Stimulated activated CD4-positive, alpha-beta T cell treated with anti-CD3 and anti-CD28 coated beads, Interleukin-2, amount 100 ng/mL, for 4 hours (primary cell): Measurements from ENCODE around the gene IL2RA.
"Not testable (repeated sequence)": the region's sequence is repeated elsewhere in the genome, so short reads cannot be mapped to it uniquely, and the experiment has no call there.

ENCODE experiments used
- DNase-seq: peaks from one replicate; pipeline ENCODE4 v3.0.0-alpha.2; 2020; ENCODE audit warnings: low read depth

IL2RA gene

GRCh38 chr10:6012121-6012905 lies 49.9 kb downstream of the IL2RA start:
- DNase-seq: no peak

- DNase-seq: no peak
Observed at GRCh38 chr10:6011558-6011957, 50.6 kb downstream of the IL2RA start.

DNA sequence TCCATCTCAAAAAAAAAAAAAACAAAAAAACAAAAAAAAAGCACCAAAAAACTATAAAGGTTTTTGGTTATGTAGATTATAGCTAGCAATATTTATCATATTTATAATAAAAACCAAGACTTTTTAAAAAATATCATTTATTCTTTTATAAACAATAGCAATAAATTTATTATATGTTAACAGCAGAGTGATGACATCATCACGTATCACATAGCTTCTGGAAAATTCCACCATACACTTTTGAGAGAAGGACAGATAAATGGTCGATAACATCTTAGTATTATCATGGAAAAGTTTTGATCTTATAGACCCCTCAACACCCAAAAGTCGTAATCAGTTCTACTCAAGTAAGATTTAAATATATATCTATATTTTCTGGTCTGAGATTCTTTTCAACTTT lies 51.6 kb downstream of the IL2RA start:
- DNase-seq: no peak

DNA sequence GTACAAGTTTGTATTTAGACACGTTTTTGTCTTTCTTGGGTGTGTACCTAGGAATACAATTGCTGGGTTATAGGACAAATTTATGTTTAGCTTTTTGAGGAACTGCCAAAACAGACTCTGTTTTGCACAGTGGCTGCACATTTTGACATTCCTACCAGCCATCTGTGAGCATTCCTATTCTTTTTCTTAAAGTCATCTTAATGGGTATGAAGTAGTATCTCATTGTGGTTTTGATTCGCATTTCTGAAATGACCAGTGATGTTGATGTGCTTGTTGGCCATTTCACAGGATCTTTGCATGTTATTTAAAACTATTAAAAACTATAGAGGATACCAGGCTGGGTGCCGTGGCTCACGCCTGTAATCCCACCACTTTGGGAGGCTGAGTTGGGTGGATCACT lies 52.2 kb downstream of the IL2RA start:
- DNase-seq: no peak

DNA sequence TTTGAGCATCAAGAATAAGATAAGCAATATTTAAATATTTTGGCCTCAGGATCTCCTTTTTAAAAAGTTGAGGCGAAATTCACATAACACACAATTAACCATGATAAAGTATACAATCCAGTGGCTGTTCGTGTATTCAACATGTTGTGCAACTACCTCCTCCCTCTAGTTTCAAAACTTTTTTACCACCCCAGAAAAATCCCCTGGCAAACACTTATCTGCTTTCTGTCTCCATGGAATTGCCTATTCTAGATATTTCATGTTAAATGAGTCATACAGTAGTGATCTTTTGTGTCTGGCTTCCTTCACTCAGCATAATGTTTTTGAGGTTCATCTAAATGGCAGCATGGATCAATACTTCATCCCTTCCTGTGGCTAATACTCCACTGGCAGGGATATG lies 53.0 kb downstream of the IL2RA start:
- DNase-seq: no peak

DNA sequence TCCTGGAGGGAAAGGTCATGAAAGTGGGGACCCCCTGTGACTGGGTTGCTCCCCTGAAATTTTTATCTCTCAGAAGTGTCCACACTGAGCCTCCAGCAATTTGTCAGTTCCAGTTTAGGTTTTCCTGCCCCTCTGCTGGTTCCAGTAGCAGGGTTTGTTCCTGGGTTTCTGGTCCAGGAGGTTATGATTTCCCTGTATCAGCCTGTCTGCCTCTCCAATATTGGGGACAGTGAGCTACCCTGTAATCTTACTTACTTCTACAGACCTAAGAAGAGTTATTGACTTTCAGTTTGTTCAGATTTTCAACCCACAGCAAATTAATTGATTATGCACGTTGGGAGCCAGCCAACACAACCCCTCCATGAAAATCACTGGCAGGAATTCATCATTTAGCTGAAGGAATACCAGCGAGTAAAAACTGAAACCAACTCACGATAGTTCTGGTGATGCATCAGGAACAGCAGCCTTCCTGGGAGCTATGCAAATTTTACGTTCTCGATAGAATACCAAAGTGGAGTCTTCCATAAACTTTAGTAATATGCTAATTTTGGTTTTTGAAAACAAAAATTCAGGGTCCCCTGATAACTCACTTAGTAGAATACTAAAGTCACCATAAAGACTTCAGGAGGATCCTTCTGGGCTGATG lies 53.5 kb downstream of the IL2RA start:
- no peak for DNase-seq

GRCh38 chr10:6006991-6007390 lies 55.2 kb downstream of the IL2RA start:
- no peak for DNase-seq

DNA sequence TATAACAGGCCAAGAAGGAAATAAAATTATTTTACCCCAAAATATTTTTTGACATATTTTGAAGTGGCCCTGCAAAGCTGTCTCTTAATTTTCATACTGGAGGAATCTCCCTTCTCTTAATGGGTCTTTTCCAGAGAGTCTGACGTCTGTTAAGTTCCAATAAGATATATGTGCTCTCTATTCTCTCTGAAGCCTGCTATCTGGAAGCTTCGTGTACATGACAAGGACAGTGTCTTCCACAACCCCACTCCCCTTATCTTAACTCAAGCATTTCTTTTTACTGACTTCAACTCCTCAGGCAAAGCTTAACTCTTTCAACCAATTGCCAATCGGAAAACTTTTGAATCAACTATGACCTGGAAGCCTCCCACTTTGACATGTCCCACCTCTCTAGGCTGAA lies 55.6 kb downstream of the IL2RA start:
- no peak for DNase-seq

DNA sequence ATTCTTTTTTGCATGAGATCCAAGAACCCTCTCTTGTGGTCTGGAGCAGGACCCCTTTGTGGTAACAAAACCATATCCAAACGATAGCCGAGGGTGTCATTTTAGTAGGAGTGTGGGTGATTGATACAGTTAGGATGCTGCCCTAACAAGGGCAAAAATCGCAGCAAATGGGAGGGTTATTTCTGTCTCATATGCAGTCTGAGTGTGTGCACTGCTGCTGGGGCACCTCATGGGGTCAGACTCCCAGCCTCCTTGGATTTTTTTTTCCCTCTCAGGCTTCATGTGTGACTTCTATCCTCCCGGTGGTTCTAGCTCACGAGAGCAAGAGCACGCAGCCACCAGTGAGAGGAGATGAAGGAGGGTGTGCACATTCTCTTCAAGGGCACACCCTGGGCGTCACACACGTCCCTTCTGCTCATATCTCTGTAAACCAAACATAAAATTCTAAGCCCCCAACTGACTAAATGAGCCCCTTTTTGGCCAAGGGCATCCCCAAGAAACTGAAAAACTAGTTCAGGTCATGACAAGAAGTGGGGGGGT lies 56.2 kb downstream of the IL2RA start:
- DNase-seq: no peak

DNA sequence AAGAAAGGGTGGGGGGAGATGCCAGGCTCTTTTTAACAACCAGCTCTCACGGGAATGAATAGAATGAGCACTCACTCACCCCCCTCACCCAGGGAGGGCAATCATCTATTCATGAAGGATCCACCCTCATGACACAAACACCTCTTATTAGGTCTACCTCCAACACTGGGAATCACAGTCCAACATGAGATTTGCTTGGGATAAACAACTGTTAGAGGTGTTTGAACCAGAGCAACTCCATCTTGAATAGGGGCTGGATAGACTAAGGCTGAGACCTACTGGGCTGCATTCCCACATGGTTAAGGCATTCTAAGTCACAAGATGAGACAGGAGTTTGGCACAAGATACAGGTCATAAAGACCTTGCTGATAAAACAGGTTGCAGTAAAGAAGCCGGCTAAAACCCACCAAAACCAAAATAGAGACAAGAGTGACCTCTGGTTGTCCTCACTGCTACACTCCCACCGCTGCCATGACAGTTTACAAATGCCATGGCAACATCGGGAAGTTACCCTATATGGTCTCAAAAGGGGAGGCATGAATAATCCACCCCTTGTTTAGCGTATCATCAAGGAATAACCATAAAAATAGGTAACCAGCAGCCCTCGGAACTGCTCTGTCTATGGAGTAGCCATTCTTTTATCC lies 56.9 kb downstream of the IL2RA start:
- DNase-seq: not testable (repeated sequence)

- DNase-seq: no peak
Observed at GRCh38 chr10:6002809-6003510, 59.2 kb downstream of the IL2RA start.

DNA sequence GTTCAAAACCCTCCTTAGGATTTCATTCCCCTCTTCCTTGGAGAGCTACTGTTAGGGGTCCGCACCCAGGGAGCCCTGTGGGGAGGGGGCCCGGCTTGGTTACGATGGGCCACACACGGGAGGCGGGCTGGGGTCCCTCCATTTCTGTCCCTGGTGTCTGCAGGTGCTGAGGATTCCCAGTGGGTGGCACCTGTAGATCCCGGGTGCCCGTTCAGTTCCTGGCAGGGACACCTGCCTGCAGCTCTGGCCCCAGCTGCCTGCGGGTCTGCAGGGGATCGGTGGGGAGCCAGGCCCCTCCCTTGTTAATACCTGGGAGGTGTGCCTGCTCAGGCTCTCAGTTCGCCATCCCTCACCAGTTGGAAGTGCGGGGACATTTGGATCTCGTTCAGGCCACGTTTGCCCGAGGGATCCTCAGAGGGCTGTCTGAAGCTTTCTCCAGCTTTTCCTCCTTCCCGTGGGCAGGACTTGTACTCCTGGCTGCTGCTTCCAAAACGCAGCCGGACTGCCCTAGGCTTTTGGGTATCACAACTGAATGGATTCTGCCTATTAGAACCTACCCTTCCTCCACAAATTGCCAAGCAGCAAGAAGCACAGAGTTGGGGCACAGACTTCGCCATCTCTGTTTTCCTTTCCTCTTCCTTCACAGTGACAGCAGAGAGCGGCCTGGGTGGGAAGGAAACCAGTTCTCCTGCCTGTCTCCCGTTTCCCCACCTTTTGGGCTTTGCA lies 62.6 kb downstream of the IL2RA start:
- no peak for DNase-seq

DNA sequence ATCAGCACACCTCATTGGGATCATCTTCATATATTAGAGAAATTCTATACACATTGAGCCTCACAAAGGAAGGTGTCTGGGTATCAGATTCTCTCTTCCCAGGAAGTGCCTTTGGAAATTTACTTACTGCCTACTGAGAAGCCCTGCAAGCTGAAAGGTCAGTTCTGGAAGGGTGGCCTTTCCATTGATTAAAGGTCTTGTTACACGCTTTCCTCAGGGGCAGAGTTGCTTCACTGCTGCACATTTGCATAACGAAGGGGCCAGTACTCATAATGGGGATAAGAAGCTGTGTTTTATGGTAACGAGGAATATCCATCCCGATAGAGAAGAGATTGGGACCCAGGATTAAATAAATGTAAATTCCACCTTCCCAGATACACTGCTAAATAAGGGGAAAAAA lies 65.5 kb downstream of the IL2RA start:
- DNase-seq: no peak

DNA sequence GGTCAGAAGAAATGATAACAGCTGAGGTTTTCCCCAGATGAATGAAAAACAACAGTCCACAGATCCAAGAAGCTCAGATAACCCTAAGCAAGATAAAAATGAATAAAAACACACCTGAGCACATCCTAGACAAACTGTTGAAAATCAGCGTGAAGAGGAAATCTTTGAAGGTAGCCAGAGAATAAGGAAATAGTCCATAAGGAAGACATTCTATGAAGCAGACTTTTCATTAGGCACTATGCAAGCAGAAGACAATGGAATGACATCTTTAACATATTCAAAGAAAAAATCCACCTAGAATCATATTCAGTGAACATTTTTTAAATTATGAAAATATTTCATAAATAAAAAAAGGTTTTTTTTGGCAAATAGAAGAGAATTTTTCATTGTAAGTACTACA lies 69.8 kb downstream of the IL2RA start:
- no peak for DNase-seq

GRCh38 chr10:5991708-5992107 lies 70.5 kb downstream of the IL2RA start:
- no peak for DNase-seq

DNA sequence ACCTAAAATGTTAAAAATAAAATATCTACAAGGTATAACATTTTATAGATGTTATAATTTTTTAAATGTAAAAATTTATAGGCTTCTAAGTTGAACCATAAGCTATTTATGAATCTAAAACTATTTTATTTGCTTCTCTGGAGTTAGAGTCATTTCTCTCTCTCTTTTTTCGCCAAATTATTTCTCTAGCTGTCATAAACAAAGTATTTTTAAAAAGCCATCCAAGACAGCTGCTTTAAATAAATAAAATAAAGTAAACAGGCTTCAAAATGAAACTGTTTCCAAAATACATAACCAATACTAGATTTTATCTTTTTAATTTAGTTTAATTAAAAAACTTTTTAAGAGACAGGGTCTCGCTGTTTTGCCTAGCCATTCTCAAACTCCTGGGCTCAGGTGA lies 72.4 kb downstream of the IL2RA start:
- no peak for DNase-seq

DNA sequence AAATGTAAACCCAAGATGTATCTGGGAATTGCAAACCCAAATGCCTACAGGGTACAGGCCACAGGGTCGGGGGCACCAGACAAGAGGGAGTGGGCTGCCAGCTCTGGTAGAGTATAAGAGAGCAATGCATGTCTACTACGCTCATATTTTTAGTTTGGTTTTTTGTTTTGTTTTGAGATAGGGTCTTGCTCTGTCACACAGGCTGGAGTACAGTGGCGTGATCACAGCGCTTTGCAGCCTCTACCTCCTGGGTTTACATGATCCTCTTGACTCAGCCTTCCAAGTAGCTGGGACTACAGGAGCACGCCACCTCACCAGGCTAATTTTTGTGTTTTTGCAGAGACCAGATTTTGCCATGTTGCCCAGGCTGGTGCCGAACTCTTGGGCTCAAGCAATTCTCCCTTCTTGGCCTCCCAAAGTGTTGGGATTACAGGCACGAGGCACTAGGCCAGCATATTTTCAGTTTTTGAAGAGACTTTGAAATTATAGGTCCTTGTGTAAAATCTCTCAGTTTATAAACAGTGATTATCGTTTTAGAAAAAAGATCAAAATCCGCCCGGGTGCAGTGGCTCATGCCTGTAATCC lies 73.7 kb downstream of the IL2RA start:
- DNase-seq: no peak

DNA sequence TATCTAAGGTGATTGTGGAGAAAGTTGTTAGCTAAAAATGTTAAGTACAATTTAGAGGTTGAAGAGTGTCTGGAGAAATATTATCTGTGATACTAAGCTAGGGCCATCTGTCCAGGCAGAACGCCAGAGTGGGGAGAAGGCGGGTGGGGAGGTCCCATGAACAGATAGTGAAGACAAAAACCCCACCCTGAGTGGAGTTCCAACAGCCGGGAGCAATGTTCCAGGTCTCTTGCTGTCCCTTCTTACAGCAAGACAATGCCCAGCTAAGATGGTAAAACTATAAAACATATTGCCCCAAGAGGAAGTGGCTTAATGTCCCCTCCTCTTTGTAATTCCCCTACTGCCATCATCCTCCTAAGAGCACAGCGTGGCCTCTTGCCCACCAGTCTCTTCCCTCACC lies 74.4 kb downstream of the IL2RA start:
- DNase-seq: no peak

- DNase-seq: no peak
Observed at GRCh38 chr10:5985029-5985428, 77.1 kb downstream of the IL2RA start.

GRCh38 chr10:5983774-5984173 lies 78.4 kb downstream of the IL2RA start:
- DNase-seq: no peak

DNA sequence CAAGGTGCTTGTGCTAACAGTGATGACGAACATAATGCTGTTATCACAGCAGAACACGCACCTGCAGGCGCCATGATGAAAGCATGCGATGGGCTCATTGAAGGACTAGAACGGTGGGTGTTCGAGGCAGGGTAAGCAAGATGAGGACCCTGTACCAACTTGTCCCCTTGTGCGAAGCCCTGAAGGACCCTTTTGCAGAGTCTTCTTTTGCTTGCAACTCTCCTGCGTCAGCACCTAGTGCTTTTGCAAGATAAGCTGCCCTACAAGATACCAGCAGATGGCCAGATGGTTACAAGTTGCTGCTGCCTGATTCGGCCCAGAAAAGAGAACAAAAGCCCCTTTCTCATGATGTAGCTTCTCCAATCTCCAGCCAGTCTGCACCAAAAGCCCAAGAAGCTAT lies 80.6 kb downstream of the IL2RA start:
- DNase-seq: no peak

DNA sequence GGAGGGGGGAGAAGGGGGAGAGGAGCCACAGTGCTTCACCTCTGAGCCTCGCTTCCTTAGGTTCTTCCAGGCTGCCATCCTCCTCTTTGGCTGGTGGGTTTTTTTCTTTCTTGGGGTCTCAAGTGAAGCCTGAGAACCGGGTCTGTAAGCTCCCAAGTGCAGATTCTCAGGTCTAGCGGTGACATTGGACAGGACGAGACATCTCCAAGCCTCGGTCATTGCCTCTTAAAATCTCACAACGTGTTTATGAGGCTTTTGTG lies 84.0 kb downstream of the IL2RA start:
- DNase-seq: no peak
